HG03442 (cell line): ENCODE measurements around the gene OR2T6.
A peak's percentile ranks its signal among the peaks of the same experiment; 100 is the strongest.
"Not testable (repeated sequence)": the region's sequence is repeated elsewhere in the genome, so short reads cannot be mapped to it uniquely, and the experiment has no call there.

Experiments used
- ATAC-seq: cut with Tn5 transposase; IDR thresholded peaks from one replicate; pipeline ENCODE4 v1.9.1; 2021; ENCODE audit warnings: mild to moderate bottlenecking, moderate library complexity; ENCODE audit not compliant: unreplicated experiment

OR2T6 gene

GRCh38 chr1:248432201-248432600 is 56.7 kb downstream of the OR2T6 start:
- not testable (repeated sequence) for ATAC-seq

- ATAC-seq, result not testable (repeated sequence)
Measured at GRCh38 chr1:248433811-248434415, 58.4 kb downstream of the OR2T6 start.

- not testable (repeated sequence) for ATAC-seq
Measured at GRCh38 chr1:248434913-248435312, 59.4 kb downstream of the OR2T6 start.

GRCh38 chr1:248436303-248436702 is 60.8 kb downstream of the OR2T6 start:
- not testable (repeated sequence) for ATAC-seq

GRCh38 chr1:248438668-248439067 is 63.1 kb downstream of the OR2T6 start:
- peak; percentile 49 for ATAC-seq

- ATAC-seq, result not testable (repeated sequence)
Measured at GRCh38 chr1:248439283-248439682, 63.7 kb downstream of the OR2T6 start.
